ENCODE data around the gene DDRGK1.
"Not testable (repeated sequence)": the region's sequence is repeated elsewhere in the genome, so short reads cannot be mapped to it uniquely, and the experiment has no call there.

- TF ChIP-seq, protein P1, sequence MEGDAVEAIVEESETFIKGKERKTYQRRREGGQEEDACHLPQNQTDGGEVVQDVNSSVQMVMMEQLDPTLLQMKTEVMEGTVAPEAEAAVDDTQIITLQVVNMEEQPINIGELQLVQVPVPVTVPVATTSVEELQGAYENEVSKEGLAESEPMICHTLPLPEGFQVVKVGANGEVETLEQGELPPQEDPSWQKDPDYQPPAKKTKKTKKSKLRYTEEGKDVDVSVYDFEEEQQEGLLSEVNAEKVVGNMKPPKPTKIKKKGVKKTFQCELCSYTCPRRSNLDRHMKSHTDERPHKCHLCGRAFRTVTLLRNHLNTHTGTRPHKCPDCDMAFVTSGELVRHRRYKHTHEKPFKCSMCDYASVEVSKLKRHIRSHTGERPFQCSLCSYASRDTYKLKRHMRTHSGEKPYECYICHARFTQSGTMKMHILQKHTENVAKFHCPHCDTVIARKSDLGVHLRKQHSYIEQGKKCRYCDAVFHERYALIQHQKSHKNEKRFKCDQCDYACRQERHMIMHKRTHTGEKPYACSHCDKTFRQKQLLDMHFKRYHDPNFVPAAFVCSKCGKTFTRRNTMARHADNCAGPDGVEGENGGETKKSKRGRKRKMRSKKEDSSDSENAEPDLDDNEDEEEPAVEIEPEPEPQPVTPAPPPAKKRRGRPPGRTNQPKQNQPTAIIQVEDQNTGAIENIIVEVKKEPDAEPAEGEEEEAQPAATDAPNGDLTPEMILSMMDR (IDR thresholded peaks at IDR 0.05): not testable (repeated sequence)
- not testable (repeated sequence) for TF ChIP-seq POLR2AphosphoS5, EP300, POLR2A (IDR thresholded peaks at IDR 0.05)
These were observed 22.1 kb downstream of the DDRGK1 start for GRCh38 chr20:3182429-3182828.
